Measurements from ENCODE around the gene TRAIP.

DNA sequence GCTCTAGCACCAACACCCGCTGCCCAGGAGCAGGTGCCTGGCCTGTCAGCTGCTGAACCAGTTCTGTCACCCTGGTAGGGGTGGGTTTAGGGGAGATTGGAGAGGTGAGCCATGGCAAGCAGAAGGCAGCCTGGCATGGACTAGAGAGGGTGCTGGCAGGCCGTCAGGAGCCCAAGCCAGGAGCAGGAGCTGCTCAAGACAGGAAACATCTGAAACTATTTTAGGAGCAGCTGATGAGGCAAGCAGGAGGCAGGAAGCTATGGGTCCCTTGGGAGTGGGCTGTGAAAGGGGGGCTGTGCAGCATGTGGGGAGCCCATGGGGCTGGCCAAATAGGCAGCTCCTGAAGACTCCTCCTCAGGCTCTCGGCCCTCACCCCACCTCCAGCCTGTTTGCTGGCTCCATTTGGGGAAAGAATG lies 51.0 kb downstream of the TRAIP start:
- TF ChIP-seq CTCF (IDR thresholded peaks at IDR 0.05), result no peak
- TF ChIP-seq EP300 (IDR thresholded peaks at IDR 0.05), result peak in 1 of 4 donors; percentile 18
- TF ChIP-seq POLR2A (IDR thresholded peaks at IDR 0.05), result no peak
